Naive thymus-derived CD8-positive, alpha-beta T cell (primary cell): Measurements from ENCODE around the gene AJAP1. TPM values are rescaled to one million over a fixed set of nuclear protein-coding genes. Genes with fewer than 3 reads are reported as not detected.
"Not testable (repeated sequence)": the region's sequence is repeated elsewhere in the genome, so short reads cannot be mapped to it uniquely, and the experiment has no call there.

Experiments
- ATAC-seq, 2 donors: fragments of 150-1000 bp; cut with Tn5 transposase in 1 of 2; sonication (Bioruptor Pico), chemical (Tn5 transposase) in 1 of 2; 1 replicate in 1 of 2; 2 replicates in 1 of 2; pipeline ENCODE4 v1.10.0; 2021; ENCODE audit warnings: mild to moderate bottlenecking in 2 of 2, moderate library complexity in 2 of 2
- POLR2A ChIA-PET: fragments of 350-600 bp; sonication (Branson Sonifier 250); formaldehyde crosslinking; loops from one replicate; lab custom pipeline; 2021; ENCODE audit warnings: antibody characterized with exemption; lab: Charles Lee
- DNase-seq, 10 donors: peaks; one replicate each; pipeline versions ENCODE4 v3.0.0 to v3.0.0-alpha.2; 2020 to 2022
- H3K27ac Mint-ChIP-seq, 10 donors: one replicate each; pipeline ENCODE4 v1.8.0; 2020 to 2022; ENCODE audit warnings: mild to moderate bottlenecking in 10 of 10, mixed read lengths in 10 of 10, moderate library complexity in 4 of 10, inconsistent platforms in 1 of 10
- H3K27me3 Mint-ChIP-seq, 5 donors: one replicate each; pipeline ENCODE4 v1.8.0; 2021 to 2022; ENCODE audit warnings: mixed read lengths in 5 of 5
- H3K36me3 Mint-ChIP-seq, 3 donors: one replicate each; pipeline ENCODE4 v1.8.0; 2020 to 2022; ENCODE audit warnings: mixed read lengths in 3 of 3, mild to moderate bottlenecking in 2 of 3, inconsistent platforms in 1 of 3
- H3K4me1 Mint-ChIP-seq, 4 donors: one replicate each; pipeline ENCODE4 v1.8.0; 2021 to 2022; ENCODE audit warnings: mixed read lengths in 4 of 4
- H3K4me3 Mint-ChIP-seq, 10 donors: one replicate each; pipeline ENCODE4 v1.8.0; 2020 to 2022; ENCODE audit warnings: mild to moderate bottlenecking in 10 of 10, mixed read lengths in 10 of 10, moderate library complexity in 6 of 10, inconsistent platforms in 1 of 10
- H3K9me3 Mint-ChIP-seq, 9 donors: one replicate each; pipeline ENCODE4 v1.8.0; 2020 to 2022; ENCODE audit warnings: mixed read lengths in 9 of 9, mild to moderate bottlenecking in 3 of 9, inconsistent platforms in 1 of 9, moderate library complexity in 1 of 9
- polyA plus RNA-seq, 3 donors: library from polyadenylated mRNA; unstranded; fragments of 300-500 nt; fragmentation: Illumina TruSeq; gene quantifications; one replicate each; pipeline ENCODE4 v1.2.3, GENCODE V29; 2021
- total RNA-seq, 8 experiments: library from RNA in 2 of 8; stranded (reverse) in 2 of 8; gene quantifications; one replicate each; pipeline ENCODE4 v1.2.3 and lab custom pipeline; 2021 to 2026

AJAP1 gene
- total and polyA plus RNA-seq, 5 experiments from 2014 or later, result 0.01 to 0.21 (median 0.11) TPM; not detected in 2

DNA sequence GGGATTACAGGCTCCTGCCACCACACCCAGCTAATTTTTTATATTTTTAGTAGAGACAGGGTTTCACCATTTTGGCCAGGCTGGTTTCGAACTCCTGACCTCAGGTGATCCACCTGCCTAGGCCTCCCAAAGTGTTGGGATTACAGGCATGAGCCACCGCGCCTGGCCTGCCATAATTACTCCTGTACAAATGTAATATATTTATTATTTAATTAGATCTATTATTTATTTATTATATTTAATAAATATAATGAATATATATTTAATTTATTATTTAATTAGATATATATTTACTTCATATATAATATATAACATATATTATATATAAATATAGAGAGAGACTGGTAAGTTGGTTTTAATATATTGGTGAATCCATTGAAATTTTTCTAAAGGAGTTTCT lies 35.6 kb upstream of the AJAP1 start:
- ATAC-seq, H3K4me3 Mint-ChIP-seq, H3K9me3 Mint-ChIP-seq, H3K36me3 Mint-ChIP-seq, H3K4me1 Mint-ChIP-seq, H3K27ac Mint-ChIP-seq, POLR2A ChIA-PET, DNase-seq: not testable (repeated sequence)
- H3K27me3 Mint-ChIP-seq, result peaks cover 0 to 18% (median 4%) of the 10 kb centered on the region in 5 donors

DNA sequence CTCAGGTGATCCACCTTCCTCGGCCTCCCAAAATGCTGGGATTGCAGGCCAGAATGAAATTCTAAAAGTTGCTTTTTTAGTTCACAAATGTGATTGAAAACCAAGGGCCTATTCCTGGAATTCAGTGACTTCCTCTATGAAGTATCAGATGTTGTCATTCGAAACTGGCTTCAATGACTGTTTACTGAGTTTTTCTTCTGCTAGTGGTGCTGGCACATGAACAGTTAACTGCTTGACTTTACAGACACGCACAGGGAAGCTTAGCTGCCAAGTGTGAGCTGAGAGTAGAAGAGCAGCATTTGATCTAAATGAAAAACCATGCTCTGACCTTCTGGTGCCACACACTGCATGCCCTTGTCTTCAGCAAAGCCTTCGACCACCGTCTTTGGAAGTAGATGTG lies 32.8 kb upstream of the AJAP1 start:
- POLR2A ChIA-PET, result no interaction called here
- Mint-ChIP-seq H3K27me3 (peaks cover 0 to 10% (median 0%) of the 10 kb centered on the region in 5 donors), H3K36me3 (no peaks in the 10 kb centered on the region), H3K4me1 (peaks cover 0 to 2% (median 0%) of the 10 kb centered on the region in 4 donors), H3K9me3 (no peaks in the 10 kb centered on the region), H3K4me3 (no peak overlapping the region), H3K27ac (no peak overlapping the region)
- no peak for ATAC-seq
- no peak for DNase-seq

GRCh38 chr1:4622821-4623220 lies 31.6 kb upstream of the AJAP1 start:
- no peaks in the 10 kb centered on the region for H3K9me3 Mint-ChIP-seq
- no peak overlapping the region for H3K27ac Mint-ChIP-seq
- peaks cover 0 to 2% (median 0%) of the 10 kb centered on the region in 4 donors for H3K4me1 Mint-ChIP-seq
- POLR2A ChIA-PET, result no interaction called here
- DNase-seq (no peak), ATAC-seq (no peak)
- no peaks in the 10 kb centered on the region for H3K36me3 Mint-ChIP-seq
- peaks cover 0 to 18% (median 0%) of the 10 kb centered on the region in 5 donors for H3K27me3 Mint-ChIP-seq
- no peak overlapping the region for H3K4me3 Mint-ChIP-seq

GRCh38 chr1:4624141-4624715 lies 30.2 kb upstream of the AJAP1 start:
- H3K36me3 Mint-ChIP-seq, result no peaks in the 10 kb centered on the region
- POLR2A ChIA-PET, result no interaction called here
- H3K4me3 Mint-ChIP-seq, result no peak overlapping the region
- H3K9me3 Mint-ChIP-seq, result no peaks in the 10 kb centered on the region
- ATAC-seq (no peak), DNase-seq (no peak)
- no peak overlapping the region for H3K27ac Mint-ChIP-seq
- H3K4me1 Mint-ChIP-seq, result peaks cover 0 to 2% (median 0%) of the 10 kb centered on the region in 4 donors
- H3K27me3 Mint-ChIP-seq, result peaks cover 0 to 30% (median 0%) of the 10 kb centered on the region in 5 donors

DNA sequence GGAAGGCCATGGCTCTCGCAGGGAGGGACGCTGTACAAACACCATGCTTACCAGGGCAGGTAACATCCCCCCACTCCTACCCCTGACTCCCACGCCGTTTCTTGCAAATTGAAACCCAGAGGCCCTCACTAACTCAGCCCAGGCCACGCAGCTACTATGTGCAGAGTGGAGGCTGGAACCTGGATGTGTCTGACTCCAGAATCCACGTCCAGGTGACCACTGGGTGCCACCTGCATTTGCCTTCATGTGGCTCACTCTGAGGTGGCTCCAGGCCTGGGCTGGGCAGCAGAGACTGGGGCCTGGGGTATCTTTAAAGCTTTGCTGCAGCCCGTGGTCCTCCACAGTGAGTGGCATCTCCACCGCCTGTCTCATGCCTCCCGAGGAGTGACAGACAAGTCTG lies 29.6 kb upstream of the AJAP1 start:
- no peak overlapping the region for H3K4me3 Mint-ChIP-seq
- H3K27me3 Mint-ChIP-seq, result peaks cover 0 to 36% (median 4%) of the 10 kb centered on the region in 5 donors
- peaks cover 0 to 2% (median 0%) of the 10 kb centered on the region in 4 donors for H3K4me1 Mint-ChIP-seq
- H3K36me3 Mint-ChIP-seq, result no peaks in the 10 kb centered on the region
- no peak overlapping the region for H3K27ac Mint-ChIP-seq
- ATAC-seq (no peak), DNase-seq (no peak)
- POLR2A ChIA-PET, result no interaction called here
- no peaks in the 10 kb centered on the region for H3K9me3 Mint-ChIP-seq

DNA sequence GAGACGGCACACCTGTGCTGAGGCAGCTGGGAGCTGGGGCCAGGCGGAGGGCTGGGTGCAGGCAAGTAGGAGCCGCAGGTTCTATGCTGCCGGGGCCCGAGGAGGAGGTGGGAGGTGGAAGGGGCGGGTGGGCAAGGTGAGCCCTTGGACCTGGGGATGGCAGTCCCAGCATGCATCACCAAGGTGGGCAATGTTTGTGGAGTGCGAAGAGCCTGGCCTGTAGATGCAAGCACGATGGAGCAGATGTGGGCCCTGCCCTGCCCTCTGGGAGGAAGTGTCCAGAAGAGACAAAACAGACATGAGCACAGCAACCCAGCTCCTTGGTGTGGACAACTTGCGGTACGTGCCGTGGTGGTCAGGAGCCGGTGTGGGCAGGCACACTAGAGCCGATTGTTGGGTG lies 28.3 kb upstream of the AJAP1 start:
- DNase-seq, result no peak
- ATAC-seq, result no peak
- H3K4me3 Mint-ChIP-seq, result no peak overlapping the region
- H3K9me3 Mint-ChIP-seq, result no peaks in the 10 kb centered on the region
- H3K27ac Mint-ChIP-seq, result peak overlapping the region in 1 of 10 donors; percentile 40
- POLR2A ChIA-PET, result no interaction called here
- H3K4me1 Mint-ChIP-seq, result peaks cover 0 to 2% (median 0%) of the 10 kb centered on the region in 4 donors
- peaks cover 0 to 38% (median 6%) of the 10 kb centered on the region in 5 donors for H3K27me3 Mint-ChIP-seq
- H3K36me3 Mint-ChIP-seq, result no peaks in the 10 kb centered on the region

DNA sequence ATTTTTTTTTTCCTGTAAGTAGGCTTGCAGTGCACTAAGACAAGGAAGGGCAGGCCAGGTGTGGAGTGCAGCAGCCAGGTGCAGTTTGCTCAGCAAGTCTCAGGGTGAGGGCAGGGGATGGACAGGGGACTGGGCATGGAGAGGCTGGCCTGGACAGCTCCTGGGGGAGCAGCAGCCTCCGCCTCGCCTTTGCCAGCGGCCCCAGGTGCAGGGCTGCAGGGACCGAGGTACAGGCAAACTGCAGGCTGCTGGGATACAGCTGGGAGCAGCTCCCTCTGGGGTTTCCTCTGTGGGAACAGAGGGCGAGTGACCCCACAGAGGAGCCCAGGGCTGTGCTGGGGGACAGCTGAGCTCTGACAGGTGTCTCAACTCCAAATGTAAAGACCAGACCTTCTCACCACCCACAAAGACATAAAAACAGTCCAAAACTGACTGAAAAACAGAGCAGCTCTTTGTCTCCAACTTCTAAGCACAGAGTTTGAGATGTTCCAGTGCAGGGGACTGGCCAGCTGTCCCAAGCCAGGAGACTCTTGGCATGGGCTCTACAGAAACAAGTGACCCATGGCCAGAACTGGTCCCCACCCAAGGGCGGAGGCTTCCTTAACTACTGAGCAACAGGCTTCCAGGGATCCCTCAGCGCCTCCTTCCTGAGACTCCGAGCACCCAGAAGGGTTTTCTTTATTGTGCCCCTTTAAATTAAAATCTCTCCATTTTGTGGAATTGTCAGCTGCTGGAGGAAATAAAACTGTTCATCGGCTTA lies 27.7 kb upstream of the AJAP1 start:
- no peak for ATAC-seq
- Mint-ChIP-seq H3K27me3 (peaks cover 0 to 38% (median 10%) of the 10 kb centered on the region in 5 donors), H3K4me1 (peaks cover 0 to 2% (median 0%) of the 10 kb centered on the region in 4 donors), H3K27ac (no peak overlapping the region), H3K36me3 (no peaks in the 10 kb centered on the region), H3K4me3 (no peak overlapping the region), H3K9me3 (no peaks in the 10 kb centered on the region)
- POLR2A ChIA-PET, result no interaction called here
- DNase-seq, result no peak

GRCh38 chr1:4627353-4627752 lies 27.1 kb upstream of the AJAP1 start:
- no peak for DNase-seq
- POLR2A ChIA-PET, result no interaction called here
- Mint-ChIP-seq H3K4me1 (peaks cover 0 to 2% (median under 1%) of the 10 kb centered on the region in 4 donors), H3K27me3 (peaks cover 0 to 38% (median 14%) of the 10 kb centered on the region in 5 donors), H3K36me3 (no peaks in the 10 kb centered on the region), H3K27ac (no peak overlapping the region), H3K9me3 (no peaks in the 10 kb centered on the region), H3K4me3 (no peak overlapping the region)
- no peak for ATAC-seq

- POLR2A ChIA-PET, result no interaction called here
- H3K4me1 Mint-ChIP-seq, result peaks cover 0 to 2% (median under 1%) of the 10 kb centered on the region in 4 donors
- peaks cover 0 to 29% (median 14%) of the 10 kb centered on the region in 5 donors for H3K27me3 Mint-ChIP-seq
- no peak overlapping the region for H3K27ac Mint-ChIP-seq
- no peak overlapping the region for H3K4me3 Mint-ChIP-seq
- no peak for ATAC-seq
- H3K9me3 Mint-ChIP-seq, result no peaks in the 10 kb centered on the region
- H3K36me3 Mint-ChIP-seq, result no peaks in the 10 kb centered on the region
- peak in 1 of 10 donors; percentile 32 for DNase-seq
These were observed 25.4 kb upstream of the AJAP1 start for GRCh38 chr1:4628992-4629391.

DNA sequence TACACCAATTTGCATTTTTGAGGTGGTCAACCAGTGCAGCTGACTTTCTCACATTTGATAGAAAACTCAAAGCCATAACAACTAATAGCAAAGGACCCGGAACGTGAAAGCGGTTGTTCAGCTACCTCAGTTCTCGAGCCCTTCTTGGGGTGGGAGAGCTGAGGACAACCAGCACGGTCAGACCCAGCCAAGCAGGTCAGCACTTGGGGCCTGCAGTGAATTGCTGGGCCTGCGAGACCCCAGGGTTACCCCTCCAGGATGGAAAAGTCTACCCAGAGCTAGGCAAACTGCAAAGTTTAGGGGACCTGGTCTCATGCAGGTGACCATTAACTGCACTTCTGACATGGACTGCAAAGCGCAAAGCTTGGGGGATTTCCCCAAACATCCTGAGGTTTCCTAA lies 23.8 kb upstream of the AJAP1 start:
- DNase-seq (peak in 1 of 10 donors; percentile 13), ATAC-seq (no peak)
- no peaks in the 10 kb centered on the region for H3K9me3 Mint-ChIP-seq
- H3K36me3 Mint-ChIP-seq, result no peaks in the 10 kb centered on the region
- H3K4me1 Mint-ChIP-seq, result peaks cover 0 to 2% (median under 1%) of the 10 kb centered on the region in 4 donors
- H3K27me3 Mint-ChIP-seq, result peaks cover 0 to 27% (median 14%) of the 10 kb centered on the region in 5 donors
- POLR2A ChIA-PET, result no interaction called here
- no peak overlapping the region for H3K27ac Mint-ChIP-seq
- H3K4me3 Mint-ChIP-seq, result no peak overlapping the region

DNA sequence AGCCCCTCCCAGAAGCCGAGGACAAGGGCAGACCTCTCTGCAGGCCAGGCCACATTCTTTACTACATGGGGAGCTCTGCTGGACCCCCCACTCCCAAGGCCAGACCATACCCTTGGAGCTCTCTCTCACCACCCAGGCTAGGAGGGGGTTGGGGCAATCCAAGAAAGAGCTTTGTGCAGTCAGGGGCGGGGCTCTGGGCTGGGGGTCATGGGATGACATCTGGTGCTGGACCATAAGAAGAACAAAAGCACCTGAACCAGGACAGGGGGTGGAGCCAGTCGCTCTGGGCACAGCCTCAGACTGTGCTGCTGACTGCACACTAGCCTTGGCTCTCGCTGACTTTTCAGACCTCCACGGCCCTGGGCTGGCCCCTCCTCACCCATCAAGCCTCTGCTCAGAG lies 23.1 kb upstream of the AJAP1 start:
- peaks cover 0 to 2% (median 0%) of the 10 kb centered on the region in 4 donors for H3K4me1 Mint-ChIP-seq

GRCh38 chr1:4633346-4633745 lies 21.1 kb upstream of the AJAP1 start:
- no peak for DNase-seq
- POLR2A ChIA-PET, result no interaction called here
- Mint-ChIP-seq H3K4me1 (peaks cover 0 to 2% (median 0%) of the 10 kb centered on the region in 4 donors), H3K36me3 (no peaks in the 10 kb centered on the region), H3K4me3 (no peak overlapping the region), H3K27me3 (peaks cover 0 to 39% (median 23%) of the 10 kb centered on the region in 5 donors), H3K27ac (no peak overlapping the region), H3K9me3 (no peaks in the 10 kb centered on the region)
- no peak for ATAC-seq

More for the DNA sequence above, 23.1 kb upstream of the AJAP1 start:
- H3K4me3 Mint-ChIP-seq, result no peak overlapping the region
- POLR2A ChIA-PET, result no interaction called here
- DNase-seq (peak in 1 of 10 donors; percentile 61), ATAC-seq (no peak)
- peaks cover 0 to 33% (median 18%) of the 10 kb centered on the region in 5 donors for H3K27me3 Mint-ChIP-seq
- H3K36me3 Mint-ChIP-seq, result no peaks in the 10 kb centered on the region
- H3K9me3 Mint-ChIP-seq, result no peaks in the 10 kb centered on the region
- H3K27ac Mint-ChIP-seq, result no peak overlapping the region

DNA sequence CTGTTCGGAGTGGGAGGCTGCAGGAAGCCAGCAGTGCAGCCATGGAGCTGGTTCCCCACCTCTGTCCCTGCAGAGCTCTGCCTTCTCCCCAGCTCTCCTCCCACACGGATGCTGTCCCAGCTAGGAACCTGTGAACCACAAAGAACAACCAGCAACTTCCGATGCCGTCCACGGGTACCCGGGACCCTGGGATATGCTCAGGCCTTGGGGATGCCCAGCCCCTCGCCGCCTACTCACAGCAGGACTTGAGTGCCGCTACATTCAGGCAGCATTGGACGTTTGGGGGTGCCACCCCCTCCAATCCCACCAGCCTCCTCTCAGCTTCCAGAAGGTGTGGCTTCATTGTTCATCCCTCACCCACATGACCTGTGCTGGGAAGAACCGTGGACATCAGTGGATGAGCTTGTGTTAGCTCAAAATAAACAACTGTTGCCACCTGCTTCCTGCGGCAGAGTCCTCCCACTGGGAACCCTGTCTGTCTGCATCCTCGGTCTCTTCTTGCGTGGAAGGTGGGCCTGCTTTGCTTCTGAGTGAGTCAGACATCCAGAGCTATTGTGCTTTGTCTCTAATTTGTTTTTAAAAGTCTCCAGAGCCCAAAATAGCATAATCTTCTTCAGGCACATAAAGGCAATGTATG lies 20.1 kb upstream of the AJAP1 start:
- H3K27me3 Mint-ChIP-seq, result peaks cover 2 to 36% (median 27%) of the 10 kb centered on the region in 5 donors
- no peak overlapping the region for H3K4me3 Mint-ChIP-seq
- peaks cover 0 to 2% (median 0%) of the 10 kb centered on the region in 4 donors for H3K4me1 Mint-ChIP-seq
- no peaks in the 10 kb centered on the region for H3K9me3 Mint-ChIP-seq
- H3K36me3 Mint-ChIP-seq, result no peaks in the 10 kb centered on the region
- H3K27ac Mint-ChIP-seq, result no peak overlapping the region
- ATAC-seq (no peak), DNase-seq (peak in 1 of 10 donors; percentile 43)
- POLR2A ChIA-PET, result no interaction called here
